HK-2 (cell line): ENCODE results near the gene ZNF526.
"Not testable (repeated sequence)": the region's sequence is repeated elsewhere in the genome, so short reads cannot be mapped to it uniquely, and the experiment has no call there.

Experiments used
- DNase-seq: peaks from one replicate; pipeline ENCODE4 v3.0.0-alpha.2; 2018; ENCODE audit not compliant: unreplicated experiment

The ZNF526 gene

GRCh38 chr19:42266105-42266504 is 46.0 kb downstream of the ZNF526 start:
- not testable (repeated sequence) for DNase-seq

GRCh38 chr19:42266928-42267603 is 47.0 kb downstream of the ZNF526 start:
- not testable (repeated sequence) for DNase-seq

DNA sequence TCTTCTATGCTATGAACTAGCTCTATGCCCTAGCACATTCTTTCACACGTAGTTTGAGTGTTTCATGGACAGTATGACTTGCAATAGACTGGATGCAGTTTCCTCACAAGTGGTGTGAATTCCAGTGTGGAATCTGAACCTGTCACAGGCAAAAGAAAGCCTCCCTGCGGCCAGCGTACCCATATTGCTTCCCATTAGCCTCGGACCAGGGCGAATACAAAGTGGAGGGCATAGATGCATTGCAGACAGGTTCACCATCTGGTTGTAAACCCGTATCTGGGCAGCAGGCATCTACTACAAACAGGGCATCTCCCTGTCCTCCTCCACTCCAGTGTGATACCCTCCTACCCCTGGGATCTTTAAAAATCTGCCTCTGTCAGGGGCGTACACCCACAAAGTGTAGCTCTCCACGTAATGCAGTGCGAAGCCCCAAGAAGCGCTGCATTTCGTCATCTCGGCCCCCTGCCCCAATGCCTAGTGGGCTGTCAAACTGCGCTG is 47.6 kb downstream of the ZNF526 start:
- DNase-seq: no peak

GRCh38 chr19:42268142-42268703 is 48.1 kb downstream of the ZNF526 start:
- DNase-seq: peak; percentile 97

DNA sequence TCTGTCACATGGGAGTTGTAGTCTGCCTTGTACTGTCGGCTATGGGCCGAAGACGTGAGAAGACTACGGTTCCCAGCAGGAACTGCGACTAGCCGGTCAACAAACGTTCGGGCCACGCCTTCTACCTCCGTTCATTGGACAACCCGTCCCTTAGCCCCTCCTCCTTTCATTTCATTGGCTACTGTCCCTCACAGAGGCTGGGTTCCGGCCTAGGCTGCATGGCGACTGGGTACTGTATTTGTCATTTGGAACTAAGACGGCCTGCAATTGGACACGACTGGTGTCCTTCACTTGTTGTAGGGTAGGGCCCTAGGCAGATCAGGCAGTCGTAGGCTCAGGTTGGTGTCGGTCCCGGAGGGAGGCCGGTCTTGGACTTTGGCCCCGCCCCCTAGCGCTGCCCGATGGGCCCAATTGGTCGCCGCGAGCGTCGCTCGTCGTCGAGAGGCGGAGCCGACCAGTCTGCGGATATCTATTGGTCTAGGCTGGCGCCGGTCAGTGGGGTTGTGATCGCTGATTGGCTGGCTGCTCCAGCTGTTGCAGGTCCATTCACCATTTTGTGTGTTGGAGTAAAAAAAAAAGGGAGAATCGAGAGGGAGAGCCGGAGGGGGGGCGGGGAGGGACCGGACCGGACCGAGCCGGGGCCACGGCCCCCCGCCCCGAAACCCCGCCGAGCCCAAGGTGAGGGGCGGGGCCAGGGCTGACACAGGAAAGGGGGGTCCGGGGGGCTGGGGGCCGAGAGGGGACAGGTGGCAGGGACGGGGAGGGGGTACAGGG is 48.8 kb downstream of the ZNF526 start, which contains the start of gene CIC:
Gene CIC (plus strand): TSS at position 549 of the 774 bp plus-strand sequence. CDS start 2,532 bp downstream, outside the sequence.
- DNase-seq: peak; percentile 99

- DNase-seq: no peak
These were observed 49.6 kb downstream of the ZNF526 start for GRCh38 chr19:42269478-42270345.

- DNase-seq: peak; percentile 74
These were observed 50.4 kb downstream of the ZNF526 start for GRCh38 chr19:42270346-42271044.

GRCh38 chr19:42271045-42271419 is 50.9 kb downstream of the ZNF526 start:
- DNase-seq: no peak

DNA sequence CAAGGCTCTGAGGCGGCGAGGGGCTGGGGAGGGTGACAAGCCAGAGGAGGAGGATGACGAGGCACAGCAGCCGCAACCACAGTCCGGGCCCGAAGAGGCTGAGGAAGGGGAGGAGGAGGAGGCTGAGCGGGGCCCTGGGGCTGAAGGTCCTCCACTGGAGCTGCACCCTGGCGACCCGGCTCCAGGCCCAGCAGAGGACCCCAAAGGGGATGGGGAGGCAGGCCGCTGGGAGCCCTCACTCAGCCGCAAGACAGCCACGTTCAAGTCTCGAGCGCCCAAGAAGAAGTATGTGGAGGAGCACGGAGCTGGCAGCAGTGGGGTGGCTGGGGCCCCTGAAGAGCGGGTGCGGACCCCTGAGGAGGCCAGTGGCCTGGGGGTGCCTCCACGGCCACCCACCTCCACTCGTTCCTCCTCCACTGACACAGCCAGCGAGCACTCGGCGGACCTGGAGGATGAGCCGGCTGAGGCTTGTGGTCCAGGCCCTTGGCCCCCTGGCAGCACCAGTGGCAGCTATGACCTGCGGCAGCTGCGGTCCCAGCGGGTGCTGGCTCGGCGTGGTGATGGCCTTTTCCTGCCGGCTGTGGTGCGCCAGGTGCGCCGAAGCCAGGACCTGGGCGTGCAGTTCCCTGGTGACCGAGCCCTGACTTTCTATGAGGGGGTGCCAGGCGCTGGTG is 51.9 kb downstream of the ZNF526 start:
- no peak for DNase-seq

DNA sequence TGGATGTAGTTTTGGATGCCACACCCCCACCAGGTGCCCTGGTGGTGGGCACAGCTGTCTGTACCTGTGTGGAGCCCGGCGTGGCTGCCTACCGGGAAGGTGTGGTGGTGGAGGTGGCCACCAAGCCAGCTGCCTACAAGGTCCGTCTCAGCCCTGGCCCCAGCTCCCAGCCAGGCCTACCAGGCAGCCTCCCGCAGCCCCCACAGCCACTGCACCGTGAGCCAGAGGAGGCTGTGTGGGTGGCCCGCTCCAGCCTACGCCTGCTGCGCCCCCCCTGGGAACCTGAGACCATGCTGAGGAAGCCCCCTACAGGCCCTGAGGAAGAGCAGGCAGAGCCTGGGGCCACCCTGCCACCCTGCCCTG is 52.4 kb downstream of the ZNF526 start:
- DNase-seq: no peak

- DNase-seq: no peak
These were observed 52.9 kb downstream of the ZNF526 start for GRCh38 chr19:42272989-42273406.

DNA sequence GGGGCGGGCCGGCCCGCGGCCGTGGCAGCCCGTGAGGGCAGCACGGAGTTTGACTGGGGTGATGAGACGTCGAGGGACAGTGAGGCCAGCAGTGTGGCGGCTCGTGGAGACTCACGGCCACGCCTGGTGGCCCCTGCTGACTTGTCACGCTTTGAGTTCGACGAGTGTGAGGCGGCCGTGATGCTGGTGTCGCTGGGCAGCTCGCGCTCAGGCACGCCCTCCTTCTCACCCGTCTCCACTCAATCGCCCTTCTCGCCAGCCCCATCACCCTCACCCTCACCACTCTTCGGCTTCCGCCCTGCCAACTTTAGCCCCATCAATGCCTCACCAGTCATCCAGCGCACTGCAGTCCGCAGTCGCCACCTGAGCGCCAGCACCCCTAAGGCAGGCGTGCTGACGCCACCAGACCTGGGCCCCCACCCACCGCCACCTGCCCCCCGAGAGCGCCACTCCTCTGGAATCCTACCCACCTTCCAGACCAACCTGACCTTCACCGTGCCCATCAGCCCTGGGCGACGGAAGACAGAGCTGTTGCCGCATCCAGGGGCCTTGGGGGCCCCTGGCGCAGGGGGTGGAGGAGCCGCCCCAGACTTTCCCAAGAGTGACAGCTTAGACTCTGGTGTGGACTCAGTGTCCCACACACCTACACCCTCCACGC is 53.4 kb downstream of the ZNF526 start:
- no peak for DNase-seq

DNA sequence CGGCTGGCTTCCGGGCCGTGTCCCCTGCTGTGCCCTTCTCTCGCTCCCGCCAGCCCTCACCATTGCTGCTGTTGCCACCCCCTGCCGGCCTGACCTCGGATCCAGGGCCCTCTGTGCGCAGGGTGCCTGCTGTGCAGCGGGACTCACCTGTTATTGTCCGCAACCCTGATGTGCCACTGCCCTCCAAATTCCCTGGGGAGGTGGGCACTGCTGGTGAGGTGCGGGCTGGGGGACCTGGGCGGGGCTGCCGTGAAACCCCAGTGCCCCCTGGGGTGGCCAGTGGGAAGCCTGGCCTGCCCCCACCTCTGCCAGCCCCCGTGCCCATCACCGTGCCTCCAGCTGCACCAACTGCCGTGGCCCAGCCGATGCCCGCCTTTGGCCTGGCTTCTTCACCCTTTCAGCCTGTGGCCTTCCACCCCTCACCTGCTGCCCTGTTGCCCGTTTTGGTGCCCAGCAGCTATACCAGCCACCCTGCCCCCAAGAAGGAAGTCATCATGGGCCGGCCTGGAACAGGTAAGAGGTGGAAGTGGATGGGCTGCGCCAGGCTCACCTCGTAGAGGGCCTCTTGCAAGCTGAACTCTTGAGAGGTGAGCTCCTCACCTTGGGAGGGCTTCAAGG is 54.1 kb downstream of the ZNF526 start:
- no peak for DNase-seq

DNA sequence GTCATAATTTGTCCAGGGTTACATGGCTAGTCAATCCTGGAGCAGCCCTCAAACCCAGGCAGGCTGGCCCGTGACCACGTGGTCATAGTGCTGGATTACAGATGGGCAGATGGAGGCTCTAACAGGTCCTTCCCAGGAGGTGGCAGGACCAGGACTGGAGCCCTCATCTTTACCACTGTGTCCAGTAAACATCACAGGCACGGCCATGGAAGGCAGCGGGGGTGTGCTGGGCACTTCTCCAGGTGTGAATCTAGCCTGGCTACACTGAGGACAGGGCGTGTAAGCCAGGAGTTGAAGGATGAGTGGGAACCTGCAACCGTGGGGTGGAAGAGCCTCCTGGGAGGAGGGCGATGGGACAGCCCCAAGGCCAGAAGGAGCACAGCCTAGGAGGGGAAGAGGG is 55.0 kb downstream of the ZNF526 start:
- DNase-seq: no peak

- DNase-seq: no peak
These were observed 55.4 kb downstream of the ZNF526 start for GRCh38 chr19:42275517-42275916.

DNA sequence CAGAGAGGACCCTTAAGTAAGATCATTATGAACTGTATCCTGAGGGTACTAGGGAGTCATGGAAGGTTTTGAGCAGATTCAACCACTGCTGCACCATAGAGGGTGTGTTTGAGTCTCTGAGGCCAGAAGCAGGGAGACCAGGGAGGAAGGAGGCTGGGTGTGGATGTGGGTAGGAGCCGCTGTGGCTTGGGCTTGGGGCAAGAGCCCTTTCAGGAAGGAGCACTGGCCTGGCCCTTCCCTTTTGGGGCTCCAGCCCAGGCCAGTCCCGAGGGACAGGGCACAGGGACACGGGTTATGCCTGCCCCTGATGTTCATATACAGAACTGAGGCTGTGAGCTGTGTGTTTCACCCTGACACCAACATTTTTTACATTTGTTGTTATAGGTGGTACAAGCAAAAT is 56.2 kb downstream of the ZNF526 start:
- no peak for DNase-seq

DNA sequence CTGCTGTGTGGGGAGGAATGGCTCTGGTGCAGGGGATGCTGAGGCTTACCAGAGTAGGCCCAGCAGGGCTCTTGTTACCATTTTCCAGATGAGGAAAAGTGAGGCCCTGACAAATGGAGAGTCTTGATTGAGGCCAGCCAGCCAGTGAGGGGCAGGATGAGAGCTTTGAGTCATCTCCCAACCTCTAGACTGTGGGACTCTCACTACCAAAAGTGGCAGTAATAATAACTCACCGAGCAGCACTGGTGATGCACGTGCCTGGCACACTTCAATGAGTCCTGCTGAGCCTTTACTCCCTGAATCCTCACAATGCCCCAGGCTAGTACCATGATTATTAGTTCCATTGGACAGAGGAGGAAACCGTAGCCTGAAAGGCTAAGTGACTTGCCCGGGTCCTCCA is 56.7 kb downstream of the ZNF526 start:
- DNase-seq: no peak
